IMR-90 (cell line): Measurements from ENCODE around the gene OSBPL3. TPM values are rescaled to one million over a fixed set of nuclear protein-coding genes. Genes with fewer than 3 reads are reported as not detected.

Experiments
- ATAC-seq: fragments of 200-7000 bp; cut with Tn5 transposase; 2 replicates; pipeline ENCODE4 v1.9.1; 2020; ENCODE audit warnings: low read depth, mild to moderate bottlenecking, moderate library complexity
- BruUV-seq: library from RNA; stranded (reverse); fragments of 400-500 nt; replicated peaks from 2 replicates; lab custom pipeline; 2021; lab: Mats Ljungman, UMichigan
- CTCF ChIA-PET: fragments of 300-600 bp; formaldehyde crosslinking; extraction: SDS; loops from one replicate; lab custom pipeline; 2021; ENCODE audit warnings: antibody characterized with exemption; lab: Yijun Ruan, JAX
- POLR2A ChIA-PET: fragments of 300-600 bp; sonication (Branson Sonifier 250); formaldehyde crosslinking; loops from one replicate; lab custom pipeline; 2022; ENCODE audit warnings: antibody characterized with exemption; ENCODE audit not compliant: unreplicated experiment; lab: Charles Lee
- DNase-seq: peaks from one replicate; pipeline ENCODE4 v3.0.0; 2013
- H2AFZ ChIP-seq: replicated peaks from 2 replicates; pipeline ENCODE3; 2013; ENCODE audit warnings: low read length, mild to moderate bottlenecking; ENCODE audit not compliant: poor library complexity
- H2AK5ac ChIP-seq: 2 replicates; pipeline ENCODE4 v1.6.1; 2013; ENCODE audit warnings: low read depth, low read length, inconsistent platforms
- H2AK9ac ChIP-seq: replicated peaks from 2 replicates; pipeline ENCODE3; 2013; ENCODE audit warnings: mild to moderate bottlenecking, low read depth, low read length, moderate library complexity; ENCODE audit not compliant: poor library complexity
- H2BK120ac ChIP-seq: 2 replicates; pipeline ENCODE4 v1.6.1; 2013; ENCODE audit warnings: low read depth, low read length, inconsistent platforms
- H2BK15ac ChIP-seq: 3 replicates; pipeline ENCODE4 v1.6.1; 2013; ENCODE audit warnings: low read depth, low read length, inconsistent platforms
- H2BK20ac ChIP-seq: 2 replicates; pipeline ENCODE4 v1.6.1; 2013; ENCODE audit warnings: low read depth, mild to moderate bottlenecking, inconsistent platforms, low read length, moderate library complexity
- H2BK5ac ChIP-seq: 2 replicates; pipeline ENCODE4 v1.6.1; 2013; ENCODE audit warnings: mild to moderate bottlenecking, low read depth, low read length, inconsistent platforms; ENCODE audit not compliant: poor library complexity, severe bottlenecking
- H3K14ac ChIP-seq: replicated peaks from 2 replicates; pipeline ENCODE4 v1.6.1; 2013; ENCODE audit warnings: low read depth, low read length, inconsistent platforms
- H3K18ac ChIP-seq: 2 replicates; pipeline ENCODE4 v1.6.1; 2013; ENCODE audit warnings: low read depth, low read length, control low read depth
- H3K23ac ChIP-seq: 2 replicates; pipeline ENCODE4 v1.6.1; 2013; ENCODE audit warnings: low read depth, low read length, inconsistent platforms
- H3K27ac ChIP-seq: 2 replicates; pipeline ENCODE4 v1.5.1; 2013; ENCODE audit warnings: mild to moderate bottlenecking, control low read depth, low read length; ENCODE audit not compliant: insufficient read depth
- H3K27me3 ChIP-seq: 2 replicates; pipeline ENCODE4 v1.6.1; 2013; ENCODE audit warnings: low read length; ENCODE audit not compliant: control insufficient read depth, insufficient read depth
- H3K36me3 ChIP-seq: 2 replicates; pipeline ENCODE4 v1.6.1; 2013; ENCODE audit warnings: low read length, mixed read lengths; ENCODE audit not compliant: control insufficient read depth, insufficient read depth
- H3K4ac ChIP-seq: 2 replicates; pipeline ENCODE4 v1.6.1; 2013; ENCODE audit warnings: low read depth, low read length, inconsistent platforms
- H3K4me1 ChIP-seq: 2 replicates; pipeline ENCODE4 v1.6.1; 2013; ENCODE audit warnings: low read length, mixed read lengths; ENCODE audit not compliant: control insufficient read depth, insufficient read depth
- H3K4me2 ChIP-seq: 2 replicates; pipeline ENCODE4 v1.6.1; 2013; ENCODE audit warnings: low read depth, mild to moderate bottlenecking, control low read depth, low read length, moderate library complexity
- H3K4me3 ChIP-seq: 2 replicates; pipeline ENCODE4 v1.5.1; 2013; ENCODE audit warnings: low read depth, mild to moderate bottlenecking, control low read depth, low read length, moderate library complexity; ENCODE audit not compliant: insufficient read depth
- H3K56ac ChIP-seq: 2 replicates; pipeline ENCODE4 v1.6.1; 2013; ENCODE audit warnings: low read length, inconsistent platforms; ENCODE audit not compliant: insufficient read depth; ENCODE audit errors: extremely low read depth
- H3K79me1 ChIP-seq, 2 experiments: 2 replicates each; pipeline ENCODE4 v1.6.1; 2013; ENCODE audit warnings: low read length in 2 of 2, inconsistent platforms in 1 of 2, low read depth in 1 of 2
- H3K9ac ChIP-seq: 2 replicates; pipeline ENCODE4 v1.6.1; 2013; ENCODE audit warnings: low read depth, low read length, control low read depth
- H3K9me1 ChIP-seq: 2 replicates; pipeline ENCODE4 v1.6.1; 2013; ENCODE audit warnings: low read length, inconsistent platforms; ENCODE audit not compliant: insufficient read depth
- H3K9me3 ChIP-seq: 2 replicates; pipeline ENCODE4 v1.6.1; 2013; ENCODE audit warnings: low read length; ENCODE audit not compliant: control insufficient read depth, insufficient read depth
- H4K20me1 ChIP-seq: 2 replicates; pipeline ENCODE4 v1.6.1; 2013; ENCODE audit warnings: low read length, inconsistent platforms; ENCODE audit not compliant: insufficient read depth
- H4K5ac ChIP-seq: 2 replicates; pipeline ENCODE4 v1.6.1; 2013; ENCODE audit warnings: mild to moderate bottlenecking, low read depth, low read length, control low read depth
- H4K8ac ChIP-seq, 2 experiments: 2 replicates each; pipeline ENCODE4 v1.6.1; 2013; ENCODE audit warnings: low read depth in 2 of 2, low read length in 2 of 2, control low read depth in 1 of 2, inconsistent platforms in 1 of 2
- H4K91ac ChIP-seq: 2 replicates; pipeline ENCODE4 v1.6.1; 2013; ENCODE audit warnings: low read depth, low read length, inconsistent platforms; ENCODE audit not compliant: insufficient read depth
- BHLHE40 ChIP-seq: fragments of 150-350 bp; IDR thresholded peaks from 2 replicates; pipeline ENCODE4 v1.6.1; 2016; ENCODE audit warnings: mild to moderate bottlenecking, low read depth, low read length
- CHD1 ChIP-seq: IDR thresholded peaks from 2 replicates; pipeline ENCODE4 v1.6.1; 2012; ENCODE audit warnings: low read depth, low read length, improper control_type of control experiment
- ELK1 ChIP-seq: fragments of 150-350 bp; IDR thresholded peaks from 2 replicates; pipeline ENCODE4 v1.6.1; 2016; ENCODE audit warnings: low read depth, mild to moderate bottlenecking, low read length, moderate library complexity, borderline replicate concordance
- FOS ChIP-seq: fragments of 150-350 bp; IDR thresholded peaks from 2 replicates; pipeline ENCODE4 v1.6.1; 2016; ENCODE audit warnings: low read depth, low read length
- MAFK ChIP-seq: IDR thresholded peaks from 2 replicates; pipeline ENCODE4 v1.6.1; 2012; ENCODE audit warnings: low read depth, low read length, improper control_type of control experiment
- MAZ ChIP-seq: IDR thresholded peaks from 2 replicates; pipeline ENCODE4 v1.6.1; 2012; ENCODE audit warnings: low read depth, mild to moderate bottlenecking, low read length, improper control_type of control experiment, moderate library complexity, borderline replicate concordance
- NFE2L2 ChIP-seq: fragments of 150-350 bp; IDR thresholded peaks from 2 replicates; pipeline ENCODE4 v1.6.1; 2016; ENCODE audit warnings: low read depth, mild to moderate bottlenecking, low read length
- SMC3 ChIP-seq: fragments of 150-350 bp; IDR thresholded peaks from 2 replicates; pipeline ENCODE4 v1.6.1; 2016; ENCODE audit warnings: low read depth, mild to moderate bottlenecking, antibody characterized with exemption, low read length, moderate library complexity
- USF2 ChIP-seq: fragments of 150-350 bp; IDR thresholded peaks from 2 replicates; pipeline ENCODE4 v1.6.1; 2017; ENCODE audit warnings: mild to moderate bottlenecking, antibody characterized with exemption, low read length, low read depth
- WGBS, 2 experiments: methylation state at CpG; one replicate each; pipeline versions ENCODE4 v1.1.5 to v1.1.7; 2013; ENCODE audit warnings: missing lambda C conversion rate in 2 of 2; ENCODE audit not compliant: insufficient read length in 1 of 2; ENCODE audit errors: extremely low coverage in 2 of 2; 5-methylcytosine and 5-hydroxymethylcytosine counted together
- dilution Hi-C: fragments of 300-500 bp; cut with HindIII; formaldehyde crosslinking; loops from one replicate; pipeline ENCODE4 v1.14.3; 2018; ENCODE audit warnings: low sequenced_read_pairs; ENCODE audit not compliant: unreplicated experiment
- in situ Hi-C: fragments of 300-500 bp; cut with MboI; formaldehyde crosslinking; loops from 3 replicates; pipeline ENCODE4 v1.14.3; 2019; ENCODE audit warnings: low sequenced_read_pairs, inconsistent platforms, mixed read lengths
- intact Hi-C: fragments of 100-400 bp; cut with micrococcal nuclease; formaldehyde crosslinking; loops from 2 replicates; pipeline ENCODE4 v1.10.0; 2022
- polyA plus RNA-seq, 3 experiments: library from polyadenylated mRNA; depleted of rRNA; stranded (reverse); fragments of >200 nt; gene quantifications; 2 replicates each; pipeline ENCODE4 v1.2.3, GENCODE V29; 2012; ENCODE audit warnings: low replicate concordance in 1 of 3
- total RNA-seq: library from RNA; depleted of rRNA; stranded (reverse); fragments of >200 nt; gene quantifications from 2 replicates; pipeline ENCODE4 v1.2.3, GENCODE V29; 2012

Gene OSBPL3
- total and polyA plus RNA-seq, 2 of the 4 experiments (the other 2 are of a cell fraction): 18.0 to 29.9 TPM

DNA sequence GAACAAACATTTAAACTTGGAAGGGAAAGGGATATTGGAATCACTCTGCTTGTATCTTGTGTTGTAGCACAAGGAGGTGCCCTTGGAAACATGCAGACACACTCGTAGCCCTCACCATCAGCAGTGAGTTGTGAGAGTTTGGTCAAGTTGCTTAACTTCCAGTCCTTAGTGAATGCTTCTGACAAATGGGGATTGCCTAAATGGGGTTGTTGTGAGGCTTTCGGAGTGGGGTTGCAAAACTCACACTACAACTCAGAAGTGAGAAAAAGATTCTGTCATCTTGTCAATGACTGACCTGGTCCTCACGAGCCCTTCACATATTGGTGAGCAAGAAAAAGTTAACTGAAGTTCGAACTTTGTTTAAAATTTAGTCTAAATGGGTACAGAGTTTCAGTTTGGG is 193.7 kb downstream of the OSBPL3 start:
- dilution Hi-C loops: no loop called here

More for the DNA sequence above, 193.7 kb downstream of the OSBPL3 start:
- peak overlapping the region; percentile 50 to 91; a peak in 3 of 4 replicates for H4K8ac ChIP-seq
- peak overlapping the region; percentile 76; the same call in 1 of the 2 replicates for H4K5ac ChIP-seq
- intact Hi-C loops (no loop called here), in situ Hi-C loops (no loop called here)
- ATAC-seq: no peak
- no peak for DNase-seq
- TF ChIP-seq MAFK: no peak
- TF ChIP-seq USF2: no peak
- no peak for TF ChIP-seq SMC3
- TF ChIP-seq ELK1: no peak
- TF ChIP-seq MAZ: no peak
- no peak for TF ChIP-seq FOS
- TF ChIP-seq BHLHE40: no peak
- no peak for TF ChIP-seq NFE2L2
- no peak for TF ChIP-seq CHD1
- no peak overlapping the region; the same call in 1 of the 2 replicates for H3K23ac ChIP-seq
- H2AFZ ChIP-seq: no peak overlapping the region
- H2BK15ac ChIP-seq: peak overlapping the region; percentile 99; the same call in 2 of the 3 replicates
- H3K79me1 ChIP-seq: 0 out of 4 replicates have a peak, but pooled peaks cover 0 to 3% of the 10 kb centered on the region in 2 experiments
- peak overlapping the region; percentile 99 for H4K91ac ChIP-seq
- H3K27ac ChIP-seq: no peak overlapping the region
- H3K27me3 ChIP-seq: no peaks in the 10 kb centered on the region
- H2AK9ac ChIP-seq: peak overlapping the region; percentile 47
- no peak overlapping the region for H3K4me2 ChIP-seq
- no peaks in the 10 kb centered on the region for H3K36me3 ChIP-seq
- H3K18ac ChIP-seq: peak overlapping the region; percentile 96; the same call in 1 of the 2 replicates
- peaks cover 6% of the 10 kb centered on the region; the same call in 1 of the 2 replicates for H3K4me1 ChIP-seq
- CTCF ChIA-PET: no interaction called here
- no peaks in the 10 kb centered on the region for H4K20me1 ChIP-seq
- peak overlapping the region; percentile 96 for H3K14ac ChIP-seq
- H3K4ac ChIP-seq: peak overlapping the region; percentile 99; the same call in 1 of the 2 replicates
- H3K9ac ChIP-seq: no peak overlapping the region
- POLR2A ChIA-PET: no interaction called here
- WGBS, 2 experiments: no CpG with 5 or more reads among the region's 4 CpGs
- H2BK20ac ChIP-seq: peak overlapping the region; percentile 87
- peak overlapping the region; percentile 99 for H2BK5ac ChIP-seq
- H2AK5ac ChIP-seq: peak overlapping the region; percentile 96
- H2BK120ac ChIP-seq: peak overlapping the region; percentile 99
- 0 out of 2 replicates have a peak overlapping the region, but pooled peaks have one; percentile 7 for H3K56ac ChIP-seq
- no peaks in the 10 kb centered on the region for H3K9me3 ChIP-seq
- H3K9me1 ChIP-seq: peaks cover 6% of the 10 kb centered on the region
- H3K4me3 ChIP-seq: no peak overlapping the region
- BruUV-seq: no TSS peak
